C4-2B (cell line): Measurements from ENCODE around the gene STAB1.

Experiments
- ZFX ChIP-seq: fragments of 450-650 bp; IDR thresholded peaks from 2 replicates; pipeline ENCODE4 v1.6.1; 2017
- TF ChIP-seq, protein P1 (sequence below): fragments of 450-650 bp; conservative IDR thresholded peaks from 2 replicates; pipeline ENCODE4 v1.5.1; 2017; ENCODE audit warnings: mild to moderate bottlenecking

DNA sequence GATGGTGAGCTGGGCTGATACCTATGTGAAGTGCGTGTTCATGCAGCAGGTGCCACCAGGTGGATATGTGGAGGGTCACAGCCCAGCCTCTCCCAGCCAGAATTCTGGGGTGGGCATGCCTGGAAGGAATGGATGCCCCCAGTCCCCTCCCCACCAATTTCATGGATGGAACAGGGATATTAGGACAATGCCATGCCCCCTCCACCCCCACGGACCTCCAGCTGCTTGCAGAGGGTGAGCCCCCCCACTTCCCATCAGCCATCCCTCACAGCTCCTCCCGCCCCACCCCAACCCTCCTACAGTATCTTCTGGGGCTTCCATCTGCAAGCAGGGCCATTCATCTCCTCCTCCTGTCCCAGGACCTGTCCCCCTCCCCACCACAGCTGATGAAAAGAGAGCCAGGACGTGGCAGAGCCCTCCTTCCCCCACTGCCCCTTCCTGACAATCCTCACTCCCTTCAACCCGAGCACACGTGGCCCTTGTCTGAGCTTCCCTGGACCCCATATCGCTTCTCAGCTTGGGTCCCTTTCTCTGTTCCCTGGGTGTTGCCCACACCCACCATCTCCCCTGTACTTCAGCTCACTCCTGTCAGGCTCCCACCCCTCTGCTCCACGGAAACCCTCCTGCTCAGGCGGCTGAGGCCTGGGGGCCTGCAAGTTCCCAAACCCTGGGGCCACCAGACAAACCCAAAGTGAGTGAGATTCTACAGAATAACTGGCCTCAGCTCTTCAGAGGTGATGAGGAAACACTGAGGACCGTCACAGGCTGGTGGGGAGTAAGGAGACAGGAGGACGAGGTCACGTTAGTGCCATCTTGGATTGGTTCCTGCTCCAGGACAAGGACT, 47.4 kb upstream of the STAB1 start:
- TF ChIP-seq, protein P1, sequence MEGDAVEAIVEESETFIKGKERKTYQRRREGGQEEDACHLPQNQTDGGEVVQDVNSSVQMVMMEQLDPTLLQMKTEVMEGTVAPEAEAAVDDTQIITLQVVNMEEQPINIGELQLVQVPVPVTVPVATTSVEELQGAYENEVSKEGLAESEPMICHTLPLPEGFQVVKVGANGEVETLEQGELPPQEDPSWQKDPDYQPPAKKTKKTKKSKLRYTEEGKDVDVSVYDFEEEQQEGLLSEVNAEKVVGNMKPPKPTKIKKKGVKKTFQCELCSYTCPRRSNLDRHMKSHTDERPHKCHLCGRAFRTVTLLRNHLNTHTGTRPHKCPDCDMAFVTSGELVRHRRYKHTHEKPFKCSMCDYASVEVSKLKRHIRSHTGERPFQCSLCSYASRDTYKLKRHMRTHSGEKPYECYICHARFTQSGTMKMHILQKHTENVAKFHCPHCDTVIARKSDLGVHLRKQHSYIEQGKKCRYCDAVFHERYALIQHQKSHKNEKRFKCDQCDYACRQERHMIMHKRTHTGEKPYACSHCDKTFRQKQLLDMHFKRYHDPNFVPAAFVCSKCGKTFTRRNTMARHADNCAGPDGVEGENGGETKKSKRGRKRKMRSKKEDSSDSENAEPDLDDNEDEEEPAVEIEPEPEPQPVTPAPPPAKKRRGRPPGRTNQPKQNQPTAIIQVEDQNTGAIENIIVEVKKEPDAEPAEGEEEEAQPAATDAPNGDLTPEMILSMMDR = peak; percentile 29; the same call in 1 of the 2 replicates
- no peak for TF ChIP-seq ZFX
